ENCODE data around the gene SULT4A1.

The SULT4A1 gene

GRCh38 chr22:43796567-43796966, 65.7 kb downstream of the SULT4A1 start:
- no peak for DNase-seq

- no peak for DNase-seq
Observed at GRCh38 chr22:43795320-43795719, 67.0 kb downstream of the SULT4A1 start.

GRCh38 chr22:43792905-43793304, 69.4 kb downstream of the SULT4A1 start:
- DNase-seq: no peak

GRCh38 chr22:43789452-43789851, 72.9 kb downstream of the SULT4A1 start:
- no peak for DNase-seq

DNA sequence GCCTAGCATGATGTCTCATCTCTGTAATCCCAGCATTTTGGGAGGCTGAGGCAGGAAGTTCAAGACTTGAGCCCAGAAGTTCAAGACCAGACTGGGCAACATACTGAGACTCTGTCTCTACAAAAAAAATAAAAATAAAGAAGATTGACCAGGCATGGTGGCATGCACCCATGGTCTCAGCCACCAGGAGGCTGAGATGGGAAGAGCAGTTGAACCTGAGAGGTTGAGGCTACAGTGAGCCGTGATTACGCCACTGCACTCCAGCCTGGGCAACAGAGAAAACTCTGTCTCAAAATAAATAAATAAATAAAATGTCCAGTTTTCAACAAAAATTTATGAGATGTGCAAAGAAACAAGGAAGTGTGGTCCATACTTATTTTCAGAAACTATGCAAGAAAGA, 78.5 kb downstream of the SULT4A1 start:
- no peak for DNase-seq

DNA sequence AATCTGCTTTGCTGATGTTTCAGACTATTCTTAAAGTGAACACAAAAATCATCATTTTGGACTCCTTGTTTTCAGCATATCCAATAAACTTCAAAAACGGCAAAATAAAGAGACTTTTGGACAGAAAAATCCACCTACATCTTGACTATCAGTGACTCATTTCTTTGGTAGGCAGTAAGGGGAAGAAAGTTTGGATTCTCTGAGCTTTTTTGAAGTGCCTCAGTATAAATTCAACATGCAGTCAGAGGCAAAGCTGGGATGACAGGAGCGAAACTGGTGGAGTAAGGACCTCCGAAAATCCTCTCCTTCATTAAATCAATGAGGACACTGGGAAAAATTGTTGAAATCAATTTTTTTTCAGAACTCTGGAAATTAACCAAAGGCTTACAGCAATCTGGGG, 79.9 kb downstream of the SULT4A1 start:
- no peak for DNase-seq

- peak; percentile 33 to 37 for DNase-seq
Observed at GRCh38 chr22:43777286-43777685, 85.0 kb downstream of the SULT4A1 start.

DNA sequence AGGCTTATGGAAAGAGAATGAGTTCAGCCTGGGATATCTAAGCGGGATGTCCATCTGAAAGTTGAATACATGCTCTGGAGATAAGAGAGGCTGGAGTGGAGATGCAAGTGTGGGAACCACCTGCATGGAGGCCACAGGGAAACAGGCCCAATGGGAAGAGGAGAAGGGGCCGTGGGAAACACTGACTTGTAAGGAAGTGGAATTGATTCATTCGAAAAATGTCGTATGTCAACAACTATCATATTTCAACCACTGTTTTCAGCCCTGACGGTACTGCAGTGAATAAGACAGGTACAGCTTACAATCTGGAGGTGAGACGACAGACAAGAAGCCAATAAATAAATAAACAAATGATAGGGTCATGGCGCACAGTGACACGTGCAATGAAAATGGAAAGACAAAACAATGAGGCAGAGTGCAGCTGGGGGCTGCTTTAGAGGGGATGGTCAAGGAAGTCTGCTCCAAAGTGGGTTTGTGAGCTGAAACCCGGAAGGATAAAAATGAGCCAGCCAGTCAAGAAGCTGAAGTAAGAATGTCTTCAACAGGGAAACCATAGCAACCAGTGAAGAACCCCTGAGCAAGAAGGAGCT, 86.1 kb downstream of the SULT4A1 start:
- no peak for DNase-seq

Measured in inflammatory macrophage treated with lipopolysaccharide for 1 hour (primary cell).